Body of pancreas (tissue), 4 donors: ENCODE results near the gene KLHL17. TPM values are rescaled to one million over a fixed set of nuclear protein-coding genes. Genes with fewer than 3 reads are reported as not detected.

ENCODE experiments used
- ATAC-seq: fragments of 150-250 bp; one replicate; pipeline ENCODE4 v1.9.1; 2016
- DNase-seq, 4 donors: peaks; one replicate each; pipeline ENCODE4 v3.0.0-alpha.2; 2019
- H3K27ac ChIP-seq, 4 donors: fragments of 200-600 bp; sonication (generic); 1 replicate in 3 of 4; 2 replicates in 1 of 4; pipeline versions ENCODE4 v1.5.1 to v1.6.1; 2016 to 2019; ENCODE audit warnings: mild to moderate bottlenecking in 1 of 4, mixed read lengths in 1 of 4, moderate library complexity in 1 of 4
- H3K27me3 ChIP-seq, 2 donors: fragments of 200-600 bp; sonication (generic); one replicate each; pipeline ENCODE4 v1.6.0; 2016; ENCODE audit warnings: mild to moderate bottlenecking in 1 of 2
- H3K36me3 ChIP-seq, 2 donors: fragments of 200-600 bp; sonication (generic); replicated peaks in 1 of 2; 2 replicates each; pipeline ENCODE4 v1.5.1; 2016; ENCODE audit warnings: low read depth in 2 of 2; ENCODE audit not compliant: insufficient read depth in 1 of 2
- H3K4me1 ChIP-seq: fragments of 200-600 bp; sonication (generic); one replicate; pipeline ENCODE4 v1.6.0; 2016
- H3K4me3 ChIP-seq, 2 donors: fragments of 200-600 bp; sonication (generic); 1 replicate in 1 of 2; 2 replicates in 1 of 2; pipeline ENCODE4 v1.5.1; 2016 to 2019
- H3K9me3 ChIP-seq, 3 donors: fragments of 200-600 bp; sonication (generic); 1 replicate in 2 of 3; 2 replicates in 1 of 3; pipeline ENCODE4 v1.5.1; 2016
- CTCF ChIP-seq, 7 experiments: fragments of 450-650 bp in 4 of 7; fragments of 200-600 bp in 3 of 7; sonication (generic) in 3 of 7; IDR thresholded peaks; one replicate each; pipeline ENCODE4 v1.5.1; 2016 to 2019; ENCODE audit warnings: antibody characterized with exemption in 7 of 7
- POLR2A ChIP-seq, 3 donors: fragments of 450-650 bp; IDR thresholded peaks; one replicate each; pipeline ENCODE4 v1.6.1; 2016; ENCODE audit warnings: antibody characterized with exemption in 3 of 3, mild to moderate bottlenecking in 2 of 3
- WGBS, 2 donors: methylation state at CpG; one replicate each; pipeline ENCODE4 v1.1.5; 2017; 5-methylcytosine and 5-hydroxymethylcytosine counted together
- intact Hi-C: fragments of 100-400 bp; cut with DNase I; formaldehyde crosslinking; loops from one replicate; pipeline ENCODE4 v1.15.1; 2023
- total RNA-seq, 2 donors: library from RNA; depleted of rRNA; stranded (reverse); fragments of >200 nt; gene quantifications; one replicate each; pipeline ENCODE4 v1.1.0, GENCODE V29; 2016

The KLHL17 gene
- total RNA-seq, 2 donors from 2014 or later: 6.0 to 29.0 TPM

- Histone ChIP-seq H3K27ac (no peak overlapping the region), H3K4me1 (peaks cover 37% of the 10 kb centered on the region), H3K4me3 (no peak overlapping the region), H3K27me3 (peaks cover 0 to 20% of the 10 kb centered on the region in 2 donors), H3K36me3 (no peaks in the 10 kb centered on the region), H3K9me3 (no peaks in the 10 kb centered on the region)
- ATAC-seq: no peak
- 3 to 5% methylated on average over 17 to 65 of the region's 65 CpGs for WGBS, 2 donors
- DNase-seq: no peak
- intact Hi-C loops: no loop called here
- no peak for TF ChIP-seq POLR2A (IDR thresholded peaks at IDR 0.05)
- TF ChIP-seq CTCF (IDR thresholded peaks at IDR 0.05): no peak
These were observed 34.6 kb upstream of the KLHL17 start for GRCh38 chr1:925561-926421.

GRCh38 chr1:927234-927633 is 33.1 kb upstream of the KLHL17 start:
- Histone ChIP-seq H3K4me1 (peaks cover 30% of the 10 kb centered on the region), H3K27ac (no peak overlapping the region), H3K4me3 (no peak overlapping the region), H3K9me3 (no peaks in the 10 kb centered on the region), H3K36me3 (no peaks in the 10 kb centered on the region), H3K27me3 (peaks cover 0 to 25% of the 10 kb centered on the region in 2 donors)
- ATAC-seq (no peak), DNase-seq (no peak)
- no peak for TF ChIP-seq CTCF (IDR thresholded peaks at IDR 0.05)
- TF ChIP-seq POLR2A (IDR thresholded peaks at IDR 0.05): no peak
- WGBS, 2 donors: 35 to 52% methylated on average over 4 to 9 of the region's 9 CpGs
- intact Hi-C loops: no loop called here

GRCh38 chr1:927748-928147 is 32.6 kb upstream of the KLHL17 start:
- Histone ChIP-seq H3K36me3 (no peaks in the 10 kb centered on the region), H3K4me1 (peaks cover 30% of the 10 kb centered on the region), H3K27me3 (peaks cover 0 to 25% of the 10 kb centered on the region in 2 donors), H3K4me3 (no peak overlapping the region), H3K9me3 (no peaks in the 10 kb centered on the region), H3K27ac (no peak overlapping the region)
- intact Hi-C loops: no loop called here
- 24 to 40% methylated on average over 10 of the region's 10 CpGs for WGBS, 2 donors
- DNase-seq: no peak
- no peak for ATAC-seq
- no peak for TF ChIP-seq CTCF (IDR thresholded peaks at IDR 0.05)
- no peak for TF ChIP-seq POLR2A (IDR thresholded peaks at IDR 0.05)

- peaks cover 23% of the 10 kb centered on the region for H3K4me1 ChIP-seq
- WGBS, 2 donors: 32 to 35% methylated on average over 30 to 40 of the region's 40 CpGs
- intact Hi-C loops: no loop called here
- TF ChIP-seq POLR2A (IDR thresholded peaks at IDR 0.05) (no peak), CTCF (IDR thresholded peaks at IDR 0.05) (no peak)
- no peaks in the 10 kb centered on the region for H3K9me3 ChIP-seq
- H3K4me3 ChIP-seq: no peak overlapping the region
- no peaks in the 10 kb centered on the region for H3K36me3 ChIP-seq
- ATAC-seq (no peak), DNase-seq (no peak)
- H3K27me3 ChIP-seq: peaks cover 0 to 32% of the 10 kb centered on the region in 2 donors
- H3K27ac ChIP-seq: no peak overlapping the region
These were observed 31.3 kb upstream of the KLHL17 start for GRCh38 chr1:928825-929661.
